Right kidney (tissue), 1 donor: ENCODE results near the gene SIGLEC9.

Experiments
- DNase-seq: peaks from one replicate; pipeline ENCODE4 v3.0.0-alpha.2; 2016

Gene SIGLEC9

GRCh38 chr19:51144482-51145045 lies 19.9 kb downstream of the SIGLEC9 start:
- DNase-seq, result no peak

DNA sequence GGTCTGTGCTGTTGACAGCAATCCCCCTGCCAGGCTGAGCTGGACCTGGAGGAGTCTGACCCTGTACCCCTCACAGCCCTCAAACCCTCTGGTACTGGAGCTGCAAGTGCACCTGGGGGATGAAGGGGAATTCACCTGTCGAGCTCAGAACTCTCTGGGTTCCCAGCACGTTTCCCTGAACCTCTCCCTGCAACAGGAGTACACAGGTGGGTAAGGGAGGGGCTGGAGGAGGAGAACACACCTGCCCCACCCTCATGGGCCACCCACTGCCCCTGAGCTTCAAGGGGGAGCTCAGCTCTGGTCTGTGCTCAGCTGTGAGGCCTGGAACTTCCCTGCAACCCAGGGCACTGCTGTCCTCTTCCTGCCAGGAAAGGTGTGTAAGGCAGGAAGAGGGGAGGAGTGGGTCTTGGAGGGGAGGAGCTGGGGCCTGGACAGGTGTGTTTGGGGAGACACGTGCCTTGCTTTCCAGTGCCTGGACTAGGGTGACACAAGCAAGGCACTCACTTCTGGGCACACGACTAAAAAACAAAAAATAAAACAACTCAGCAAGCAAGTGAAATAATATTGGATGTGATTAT lies 21.3 kb downstream of the SIGLEC9 start:
- DNase-seq, result no peak

DNA sequence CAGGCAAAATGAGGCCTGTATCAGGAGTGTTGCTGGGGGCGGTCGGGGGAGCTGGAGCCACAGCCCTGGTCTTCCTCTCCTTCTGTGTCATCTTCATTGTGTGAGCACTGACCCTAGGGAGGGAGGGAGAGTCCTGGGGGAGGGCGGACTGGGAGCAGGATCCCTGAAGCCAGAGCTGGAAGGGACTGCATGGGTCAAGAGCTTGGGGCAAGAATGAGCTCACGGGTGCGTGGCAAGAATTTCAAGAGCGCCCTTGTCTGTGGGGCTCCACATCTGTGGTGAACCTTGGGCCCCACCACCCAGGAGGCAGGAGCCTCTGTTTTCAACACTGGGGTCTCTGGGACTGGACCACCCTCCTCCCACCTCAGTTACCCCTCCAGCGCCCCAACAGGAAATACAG lies 22.0 kb downstream of the SIGLEC9 start:
- DNase-seq, result no peak

GRCh38 chr19:51147663-51148062 lies 23.0 kb downstream of the SIGLEC9 start:
- DNase-seq, result no peak

DNA sequence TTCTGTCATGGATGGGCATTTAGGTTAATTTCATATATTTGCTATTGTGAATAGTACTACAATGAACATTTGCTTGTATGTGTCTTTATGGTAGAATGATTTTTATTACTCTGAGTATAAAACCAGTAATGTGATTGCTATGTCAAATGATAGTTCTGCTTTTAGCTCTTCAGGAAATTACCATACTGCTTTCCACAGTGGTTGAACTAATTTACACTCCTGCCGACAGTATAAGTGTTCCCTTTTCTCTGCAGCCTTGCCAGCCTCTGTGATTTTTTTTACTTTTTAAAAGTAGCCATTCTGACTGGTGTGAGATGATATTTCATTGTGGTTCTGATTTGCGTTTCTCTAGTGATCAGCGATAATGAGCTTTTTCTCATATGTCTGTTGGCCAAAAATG lies 23.9 kb downstream of the SIGLEC9 start:
- no peak for DNase-seq

GRCh38 chr19:51150627-51151026 lies 25.9 kb downstream of the SIGLEC9 start:
- no peak for DNase-seq

DNA sequence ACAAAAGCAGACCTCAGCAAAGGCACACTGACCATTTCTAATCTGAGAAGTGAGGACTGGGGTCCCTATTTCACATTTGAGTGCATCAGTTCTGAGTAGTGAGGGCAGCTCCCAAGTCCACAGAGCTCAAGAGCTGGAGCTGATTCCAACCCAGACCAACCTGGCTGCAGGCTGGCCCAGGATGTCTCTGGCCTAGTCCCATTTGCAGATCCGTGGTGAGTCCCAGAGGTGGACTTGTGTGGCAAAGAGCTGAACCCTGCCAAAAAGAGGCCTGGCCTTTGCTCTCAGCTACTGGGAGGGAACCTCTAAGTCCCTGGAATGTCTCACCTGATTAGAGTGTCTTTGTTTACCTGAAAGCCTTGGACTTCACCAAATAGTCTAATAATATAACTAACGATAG lies 32.0 kb downstream of the SIGLEC9 start:
- no peak for DNase-seq

GRCh38 chr19:51157265-51157664 lies 32.6 kb downstream of the SIGLEC9 start:
- DNase-seq, result no peak

DNA sequence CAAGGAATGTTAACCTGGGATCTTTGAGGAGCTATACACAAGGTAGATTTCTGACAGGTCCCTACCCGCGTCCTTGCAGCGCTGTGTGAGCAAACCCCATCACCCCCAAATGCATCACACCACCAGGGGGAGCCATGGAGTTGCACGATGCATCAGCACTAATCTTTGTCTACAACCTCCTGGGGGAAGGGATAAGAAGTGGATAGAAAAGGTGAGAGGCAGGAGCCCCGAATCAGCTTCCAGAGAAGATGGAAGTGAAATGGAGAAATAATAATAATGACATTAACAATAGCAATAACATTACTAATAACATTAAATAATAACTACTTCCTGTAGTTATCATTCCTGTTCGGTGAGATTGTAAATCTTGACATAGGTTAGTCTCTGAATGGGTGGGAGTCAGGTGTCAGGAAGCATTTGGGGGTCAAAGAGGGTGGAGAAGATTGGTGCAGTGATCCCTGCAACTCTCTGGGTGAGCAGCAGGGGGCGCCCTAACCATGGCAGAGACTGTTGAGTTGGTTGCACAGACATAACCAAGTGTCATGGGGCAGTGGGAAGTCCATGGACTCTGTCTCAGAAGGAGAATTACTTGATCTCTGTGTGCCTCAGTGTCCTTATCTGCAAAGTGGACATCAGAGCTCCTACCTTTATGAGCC lies 33.9 kb downstream of the SIGLEC9 start:
- DNase-seq, result no peak

DNA sequence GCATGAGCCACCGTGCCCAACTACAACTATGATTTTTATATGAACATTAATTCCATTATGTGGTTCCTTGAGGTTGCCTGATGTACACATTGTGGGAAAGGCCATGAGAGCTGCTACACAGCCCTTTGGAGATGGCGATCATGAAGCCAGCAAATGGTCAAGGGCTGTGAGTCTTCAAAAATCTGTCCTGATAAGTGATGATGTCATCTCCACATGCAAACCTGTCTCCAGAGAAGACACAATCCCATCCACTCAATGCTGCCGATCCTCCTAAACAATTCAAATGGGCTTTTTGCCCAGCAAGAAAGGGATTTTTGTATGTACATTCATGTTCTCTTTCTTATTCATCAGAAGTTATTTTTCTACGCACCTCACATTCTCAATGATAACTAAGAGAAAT lies 35.0 kb downstream of the SIGLEC9 start:
- DNase-seq, result no peak

DNA sequence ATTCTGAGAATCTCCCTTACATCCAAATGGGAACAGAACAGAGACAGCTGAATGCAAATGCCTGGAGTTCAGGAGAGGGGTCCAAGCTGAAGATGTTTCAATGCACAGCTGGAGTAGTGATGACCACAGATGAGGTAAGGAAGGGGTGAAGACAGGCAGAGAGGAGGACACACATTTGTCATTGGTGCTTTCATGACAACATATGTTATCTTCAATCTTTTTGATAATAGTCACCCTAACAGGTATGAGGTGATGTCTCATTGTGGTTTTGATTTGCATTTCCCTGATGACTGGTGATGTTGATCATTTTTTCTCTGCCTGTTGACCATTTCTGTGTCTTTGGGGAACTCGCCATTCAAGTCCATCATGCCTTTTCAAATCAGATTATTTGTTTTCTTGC lies 36.6 kb downstream of the SIGLEC9 start:
- DNase-seq, result no peak

GRCh38 chr19:51161867-51162496 lies 37.3 kb downstream of the SIGLEC9 start:
- DNase-seq, result no peak

DNA sequence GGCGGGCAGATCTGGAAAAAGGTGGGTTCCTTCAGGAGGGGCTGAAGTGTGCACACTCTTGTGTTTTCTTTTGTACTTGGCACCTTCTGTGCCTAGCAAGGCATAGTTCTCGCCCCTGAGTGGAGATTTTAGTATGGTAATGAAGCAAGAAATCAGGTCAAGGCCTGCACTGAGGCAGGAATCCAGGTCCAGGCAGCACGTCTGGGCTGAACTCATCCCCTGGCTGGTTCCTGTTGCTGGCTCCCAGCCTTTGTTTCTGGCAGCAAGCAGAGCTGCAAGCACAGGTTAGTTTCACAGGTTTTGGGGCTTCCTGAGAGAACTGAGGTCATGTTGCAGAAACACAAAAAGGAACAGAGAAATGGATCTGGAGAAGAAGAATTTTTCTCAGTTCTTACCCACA lies 38.6 kb downstream of the SIGLEC9 start:
- DNase-seq, result no peak

DNA sequence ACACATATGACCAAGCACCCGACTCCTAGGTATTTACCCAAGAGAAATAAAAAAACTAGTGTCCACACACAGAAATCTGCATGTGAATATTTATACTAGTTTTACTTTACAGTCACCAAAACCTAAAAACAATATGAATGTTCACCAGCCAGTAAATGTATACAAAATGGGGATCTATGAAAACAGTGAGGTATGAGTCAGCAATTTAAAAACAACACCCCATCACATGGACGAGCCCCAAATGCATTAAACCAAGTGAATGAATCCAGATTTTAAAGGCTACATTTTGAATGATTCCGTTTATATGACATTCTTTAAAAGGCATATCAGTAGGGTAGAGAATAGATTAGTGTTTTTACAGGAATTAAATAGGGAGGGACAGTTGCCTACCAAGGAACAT lies 39.5 kb downstream of the SIGLEC9 start:
- DNase-seq, result no peak

- no peak for DNase-seq
Measured at GRCh38 chr19:51166846-51167490, 42.3 kb downstream of the SIGLEC9 start.

- DNase-seq, result peak; percentile 19
Measured at GRCh38 chr19:51168564-51169282, 44.0 kb downstream of the SIGLEC9 start.

- DNase-seq, result peak; percentile 26
Measured at GRCh38 chr19:51169283-51169918, 44.7 kb downstream of the SIGLEC9 start.

- DNase-seq, result no peak
Measured at GRCh38 chr19:51172223-51172622, 47.5 kb downstream of the SIGLEC9 start.

DNA sequence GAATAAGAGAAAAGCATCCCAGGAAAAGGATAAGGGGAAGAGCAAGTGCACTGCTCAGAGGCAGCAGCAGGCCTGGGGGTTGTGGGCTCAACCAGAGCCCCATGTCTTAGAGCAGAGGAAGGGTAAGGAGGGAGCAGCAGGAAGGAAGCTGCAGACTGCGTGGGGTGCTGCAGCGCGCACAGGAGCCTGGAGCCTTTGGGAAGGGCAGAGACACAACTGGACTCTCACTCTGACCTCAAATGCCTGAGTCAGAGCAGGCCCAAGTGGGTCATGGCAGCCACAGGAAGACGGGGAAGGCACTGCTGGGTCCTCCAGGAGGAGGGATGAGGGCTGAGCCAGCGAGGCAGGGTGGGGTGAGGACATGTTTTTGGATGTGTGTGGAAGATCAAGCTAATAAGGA lies 49.0 kb downstream of the SIGLEC9 start:
- DNase-seq, result no peak

DNA sequence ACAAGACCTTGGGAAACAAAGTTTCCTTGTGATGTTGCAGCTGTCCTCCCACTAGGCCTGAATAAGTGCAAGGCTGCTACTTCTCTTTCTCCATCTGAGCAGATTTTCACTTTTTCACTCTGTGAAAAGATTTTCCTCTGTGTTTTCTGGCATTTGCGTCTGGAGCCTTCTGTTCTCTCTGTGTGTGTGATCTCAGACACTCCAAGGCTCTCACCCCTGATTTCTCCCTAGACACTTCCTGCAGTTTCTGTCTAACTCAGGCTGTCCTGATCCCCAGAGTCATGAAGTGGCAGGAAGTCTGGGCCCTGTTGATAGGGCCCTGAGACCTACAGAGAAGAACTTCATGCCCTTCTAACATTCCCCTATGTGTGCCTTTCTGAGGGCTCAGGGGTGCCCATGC lies 54.5 kb downstream of the SIGLEC9 start:
- DNase-seq, result no peak
